HEK293T (cell line): ENCODE measurements around the gene AGPAT3.

ENCODE experiments used
- ARNT ChIP-seq: fragments of 450-650 bp; IDR thresholded peaks from 2 replicates; pipeline ENCODE4 v1.6.1; 2017; ENCODE audit warnings: mild to moderate bottlenecking
- BHLHE40 ChIP-seq: fragments of 450-650 bp; IDR thresholded peaks from 2 replicates; pipeline ENCODE4 v1.6.1; 2016; ENCODE audit warnings: mild to moderate bottlenecking, moderate library complexity, borderline replicate concordance
- ELF4 ChIP-seq: fragments of 450-650 bp; IDR thresholded peaks from 2 replicates; pipeline ENCODE4 v1.6.1; 2017; ENCODE audit warnings: antibody characterized with exemption
- FOXA1 ChIP-seq: fragments of 450-650 bp; IDR thresholded peaks from 2 replicates; pipeline ENCODE4 v1.6.1; 2016; ENCODE audit warnings: mild to moderate bottlenecking
- FOXK2 ChIP-seq: fragments of 450-650 bp; IDR thresholded peaks from 2 replicates; pipeline ENCODE4 v1.6.1; 2016; ENCODE audit warnings: mild to moderate bottlenecking
- FOXM1 ChIP-seq: fragments of 450-650 bp; IDR thresholded peaks from 2 replicates; pipeline ENCODE4 v1.6.1; 2017; ENCODE audit warnings: mild to moderate bottlenecking, borderline replicate concordance
- HDGF ChIP-seq: fragments of 450-650 bp; IDR thresholded peaks from 2 replicates; pipeline ENCODE4 v1.6.1; 2017; ENCODE audit warnings: antibody characterized with exemption, borderline replicate concordance
- L3MBTL2 ChIP-seq: fragments of 450-650 bp; conservative IDR thresholded peaks from 2 replicates; pipeline ENCODE4 v1.6.1; 2016; ENCODE audit warnings: mild to moderate bottlenecking
- LEF1 ChIP-seq: fragments of 450-650 bp; IDR thresholded peaks from 2 replicates; pipeline ENCODE4 v1.6.1; 2017; ENCODE audit warnings: mild to moderate bottlenecking, borderline replicate concordance
- NFRKB ChIP-seq: fragments of 450-650 bp; IDR thresholded peaks from 2 replicates; pipeline ENCODE4 v1.6.1; 2016; ENCODE audit warnings: mild to moderate bottlenecking, moderate library complexity
- PKNOX1 ChIP-seq: fragments of 450-650 bp; IDR thresholded peaks from 2 replicates; pipeline ENCODE4 v1.6.1; 2016
- SP1 ChIP-seq: fragments of 450-650 bp; IDR thresholded peaks from 2 replicates; pipeline ENCODE4 v1.6.1; 2017
- SUZ12 ChIP-seq: fragments of 450-650 bp; IDR thresholded peaks from 2 replicates; pipeline ENCODE4 v1.6.1; 2016; ENCODE audit warnings: mild to moderate bottlenecking
- TARDBP ChIP-seq: fragments of 450-650 bp; IDR thresholded peaks from 2 replicates; pipeline ENCODE4 v1.6.1; 2016

- TF ChIP-seq FOXM1 (no peak), ARNT (no peak), L3MBTL2 (no peak), FOXK2 (no peak), HDGF (no peak), SP1 (no peak), ELF4 (no peak), FOXA1 (no peak), SUZ12 (no peak), TARDBP (no peak), BHLHE40 (no peak), PKNOX1 (no peak), LEF1 (no peak), NFRKB (no peak)
Observed at GRCh38 chr21:43991447-43991991, 126.5 kb downstream of the AGPAT3 start.
